Measurements from ENCODE around the gene NUP58.

GRCh38 chr13:25262261-25262660, 39.2 kb upstream of the NUP58 start:
- TF ChIP-seq, protein P1, sequence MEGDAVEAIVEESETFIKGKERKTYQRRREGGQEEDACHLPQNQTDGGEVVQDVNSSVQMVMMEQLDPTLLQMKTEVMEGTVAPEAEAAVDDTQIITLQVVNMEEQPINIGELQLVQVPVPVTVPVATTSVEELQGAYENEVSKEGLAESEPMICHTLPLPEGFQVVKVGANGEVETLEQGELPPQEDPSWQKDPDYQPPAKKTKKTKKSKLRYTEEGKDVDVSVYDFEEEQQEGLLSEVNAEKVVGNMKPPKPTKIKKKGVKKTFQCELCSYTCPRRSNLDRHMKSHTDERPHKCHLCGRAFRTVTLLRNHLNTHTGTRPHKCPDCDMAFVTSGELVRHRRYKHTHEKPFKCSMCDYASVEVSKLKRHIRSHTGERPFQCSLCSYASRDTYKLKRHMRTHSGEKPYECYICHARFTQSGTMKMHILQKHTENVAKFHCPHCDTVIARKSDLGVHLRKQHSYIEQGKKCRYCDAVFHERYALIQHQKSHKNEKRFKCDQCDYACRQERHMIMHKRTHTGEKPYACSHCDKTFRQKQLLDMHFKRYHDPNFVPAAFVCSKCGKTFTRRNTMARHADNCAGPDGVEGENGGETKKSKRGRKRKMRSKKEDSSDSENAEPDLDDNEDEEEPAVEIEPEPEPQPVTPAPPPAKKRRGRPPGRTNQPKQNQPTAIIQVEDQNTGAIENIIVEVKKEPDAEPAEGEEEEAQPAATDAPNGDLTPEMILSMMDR (IDR thresholded peaks at IDR 0.05) = no peak
- no peak for TF ChIP-seq EP300 (IDR thresholded peaks at IDR 0.05)
- TF ChIP-seq POLR2A (IDR thresholded peaks at IDR 0.05) = no peak
